ENCODE results near the gene RARS1. TPM values are rescaled to one million over a fixed set of nuclear protein-coding genes. Genes with fewer than 3 reads are reported as not detected.

The RARS1 gene
- total RNA-seq: 97.5 and 143 TPM in 2 replicates

DNA sequence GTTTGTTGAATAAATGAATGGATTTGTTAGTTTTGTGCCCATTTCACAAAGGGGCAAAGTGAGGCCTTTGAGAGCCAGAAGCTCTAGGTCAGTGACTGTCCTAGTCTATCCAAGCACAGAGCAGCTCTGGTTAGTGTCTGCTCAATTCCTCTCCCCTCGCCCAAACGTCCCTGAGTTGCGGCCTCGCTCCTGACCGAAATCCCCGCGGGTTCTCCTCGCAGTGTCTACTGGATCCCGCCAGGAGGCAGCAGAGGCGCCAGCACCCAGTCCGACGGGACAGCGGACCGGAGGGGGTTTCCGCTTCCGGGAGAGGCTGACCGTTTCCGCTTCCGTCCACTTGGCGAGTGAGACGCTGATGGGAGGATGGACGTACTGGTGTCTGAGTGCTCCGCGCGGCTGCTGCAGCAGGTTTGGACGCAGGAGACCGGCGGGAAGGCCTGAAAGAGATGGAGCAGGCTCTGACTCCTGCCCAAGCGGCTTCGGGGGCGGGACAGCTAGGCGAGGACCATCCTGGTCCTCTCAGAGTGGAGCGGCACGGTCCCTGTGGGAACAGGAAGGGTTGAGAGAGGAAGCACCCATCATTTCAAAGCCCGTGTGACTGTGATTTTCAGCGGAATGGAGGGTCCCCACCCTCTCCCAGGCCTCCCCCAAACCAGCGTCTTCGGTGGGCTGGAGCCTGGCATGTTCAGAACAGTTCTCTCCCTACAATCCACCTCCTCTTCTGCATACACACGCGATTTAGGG lies at the start of gene RARS1:
Gene RARS1 (plus strand): TSS at position 336 of the 744 bp plus-strand sequence. CDS start 28 bp downstream, at position 364.
- peak within 1 kb of the TSS; percentile 82 for H3K4me3 ChIP-seq (ENCODE audit: low read depth, low read length)
- H3K27me3 ChIP-seq (ENCODE audit: control insufficient read depth, insufficient read depth, low read length): no peaks in the 10 kb centered on the region
- TF ChIP-seq, protein P1, sequence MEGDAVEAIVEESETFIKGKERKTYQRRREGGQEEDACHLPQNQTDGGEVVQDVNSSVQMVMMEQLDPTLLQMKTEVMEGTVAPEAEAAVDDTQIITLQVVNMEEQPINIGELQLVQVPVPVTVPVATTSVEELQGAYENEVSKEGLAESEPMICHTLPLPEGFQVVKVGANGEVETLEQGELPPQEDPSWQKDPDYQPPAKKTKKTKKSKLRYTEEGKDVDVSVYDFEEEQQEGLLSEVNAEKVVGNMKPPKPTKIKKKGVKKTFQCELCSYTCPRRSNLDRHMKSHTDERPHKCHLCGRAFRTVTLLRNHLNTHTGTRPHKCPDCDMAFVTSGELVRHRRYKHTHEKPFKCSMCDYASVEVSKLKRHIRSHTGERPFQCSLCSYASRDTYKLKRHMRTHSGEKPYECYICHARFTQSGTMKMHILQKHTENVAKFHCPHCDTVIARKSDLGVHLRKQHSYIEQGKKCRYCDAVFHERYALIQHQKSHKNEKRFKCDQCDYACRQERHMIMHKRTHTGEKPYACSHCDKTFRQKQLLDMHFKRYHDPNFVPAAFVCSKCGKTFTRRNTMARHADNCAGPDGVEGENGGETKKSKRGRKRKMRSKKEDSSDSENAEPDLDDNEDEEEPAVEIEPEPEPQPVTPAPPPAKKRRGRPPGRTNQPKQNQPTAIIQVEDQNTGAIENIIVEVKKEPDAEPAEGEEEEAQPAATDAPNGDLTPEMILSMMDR (IDR thresholded peaks at IDR 0.05; ENCODE audit: insufficient read depth, low read length, poor library complexity, severe bottlenecking): peak; percentile 98
- peak; percentile 68 for DNase-seq (ENCODE audit: low read depth)
- peaks cover 1% of the 10 kb centered on the region for H3K36me3 ChIP-seq (ENCODE audit: control insufficient read depth, insufficient read depth, low read length)

DNA sequence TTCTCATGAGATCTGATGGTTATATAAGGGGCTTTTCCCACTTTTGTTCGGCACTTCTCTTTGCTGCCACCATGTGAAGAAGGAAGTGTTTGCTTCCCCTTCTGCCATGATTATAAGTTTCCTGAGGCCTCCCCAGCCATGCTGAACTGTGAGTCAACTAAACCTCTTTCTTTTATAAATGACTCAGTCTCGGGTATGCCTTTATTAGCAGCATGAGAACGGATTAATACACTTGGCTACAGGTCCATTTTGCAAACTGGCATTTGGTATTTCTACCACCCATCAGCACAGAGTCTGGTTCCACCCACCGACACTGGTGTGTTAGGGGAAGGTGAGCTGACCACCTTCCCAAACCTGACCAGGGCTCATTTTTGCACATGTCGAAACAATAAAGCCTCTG lies 47.9 kb upstream of the RARS1 start:
- TF ChIP-seq, protein P1 (IDR thresholded peaks at IDR 0.05; ENCODE audit: insufficient read depth, low read length, poor library complexity, severe bottlenecking): no peak
- H3K36me3 ChIP-seq (ENCODE audit: control insufficient read depth, insufficient read depth, low read length): peaks cover 5% of the 10 kb centered on the region
- no peaks in the 10 kb centered on the region for H3K27me3 ChIP-seq (ENCODE audit: control insufficient read depth, insufficient read depth, low read length)
- no peak overlapping the region for H3K4me3 ChIP-seq (ENCODE audit: low read depth, low read length)
- no peak for DNase-seq (ENCODE audit: low read depth)

- Histone ChIP-seq H3K36me3 (ENCODE audit: control insufficient read depth, insufficient read depth, low read length) (peaks cover 3% of the 10 kb centered on the region), H3K4me3 (ENCODE audit: low read depth, low read length) (no peak overlapping the region), H3K27me3 (ENCODE audit: control insufficient read depth, insufficient read depth, low read length) (no peaks in the 10 kb centered on the region)
- TF ChIP-seq, protein P1 (IDR thresholded peaks at IDR 0.05; ENCODE audit: insufficient read depth, low read length, poor library complexity, severe bottlenecking): no peak
- DNase-seq (ENCODE audit: low read depth): no peak
Measured at GRCh38 chr5:168443533-168443932, 42.7 kb upstream of the RARS1 start.

GRCh38 chr5:168443950-168444700 lies 42.1 kb upstream of the RARS1 start:
- no peaks in the 10 kb centered on the region for H3K27me3 ChIP-seq (ENCODE audit: control insufficient read depth, insufficient read depth, low read length)
- TF ChIP-seq, protein P1 (IDR thresholded peaks at IDR 0.05; ENCODE audit: insufficient read depth, low read length, poor library complexity, severe bottlenecking): no peak
- H3K4me3 ChIP-seq (ENCODE audit: low read depth, low read length): no peak overlapping the region
- DNase-seq (ENCODE audit: low read depth): no peak
- peaks cover 3% of the 10 kb centered on the region for H3K36me3 ChIP-seq (ENCODE audit: control insufficient read depth, insufficient read depth, low read length)

GRCh38 chr5:168446983-168447619 lies 39.2 kb upstream of the RARS1 start:
- Histone ChIP-seq H3K4me3 (ENCODE audit: low read depth, low read length) (no peak overlapping the region), H3K36me3 (ENCODE audit: control insufficient read depth, insufficient read depth, low read length) (no peaks in the 10 kb centered on the region), H3K27me3 (ENCODE audit: control insufficient read depth, insufficient read depth, low read length) (no peaks in the 10 kb centered on the region)
- DNase-seq (ENCODE audit: low read depth): no peak
- TF ChIP-seq, protein P1 (IDR thresholded peaks at IDR 0.05; ENCODE audit: insufficient read depth, low read length, poor library complexity, severe bottlenecking): no peak

Measured in kidney epithelial cell (primary cell).